ENCODE results near the gene CD209.

The CD209 gene

GRCh38 chr19:7692417-7693088, 54.8 kb downstream of the CD209 start:
- Histone ChIP-seq H3K27ac (no peak overlapping the region), H3K36me3 (no peaks in the 10 kb centered on the region), H3K27me3 (no peaks in the 10 kb centered on the region), H3K4me3 (no peak overlapping the region), H4K20me1 (peaks cover 26% of the 10 kb centered on the region; the same call in 1 of the 2 replicates), H3K9me3 (0 out of 2 replicates have a peak, but pooled peaks cover 10% of the 10 kb centered on the region), H3K4me2 (no peak overlapping the region), H3K4me1 (peaks cover 23% of the 10 kb centered on the region), H3K9ac (no peak overlapping the region)
- no peak for TF ChIP-seq Cebpa-rat (IDR thresholded peaks at IDR 0.05)

- Histone ChIP-seq H3K36me3 (peaks cover 3% of the 10 kb centered on the region; the same call in 1 of the 2 replicates), H3K27ac (no peak overlapping the region), H4K20me1 (peaks cover 37% of the 10 kb centered on the region), H3K9ac (no peak overlapping the region), H3K4me1 (peaks cover 23% of the 10 kb centered on the region), H3K27me3 (no peaks in the 10 kb centered on the region), H3K4me2 (no peak overlapping the region), H3K9me3 (0 out of 2 replicates have a peak, but pooled peaks cover 10% of the 10 kb centered on the region), H3K4me3 (no peak overlapping the region)
- no peak for TF ChIP-seq Cebpa-rat (IDR thresholded peaks at IDR 0.05)
Measured at GRCh38 chr19:7691497-7691896, 55.8 kb downstream of the CD209 start.

GRCh38 chr19:7690779-7691258, 56.5 kb downstream of the CD209 start:
- peaks cover 4% of the 10 kb centered on the region; the same call in 1 of the 2 replicates for H3K36me3 ChIP-seq
- peaks cover 20% of the 10 kb centered on the region for H3K4me1 ChIP-seq
- no peaks in the 10 kb centered on the region for H3K27me3 ChIP-seq
- no peak overlapping the region for H3K9ac ChIP-seq
- H4K20me1 ChIP-seq, result peaks cover 44% of the 10 kb centered on the region
- 0 out of 2 replicates have a peak, but pooled peaks cover 10% of the 10 kb centered on the region for H3K9me3 ChIP-seq
- no peak overlapping the region for H3K4me2 ChIP-seq
- no peak overlapping the region for H3K27ac ChIP-seq
- no peak for TF ChIP-seq Cebpa-rat (IDR thresholded peaks at IDR 0.05)
- no peak overlapping the region for H3K4me3 ChIP-seq

All from BLaER1 (cell line).